GM18502 (cell line): Measurements from ENCODE around the gene RPL18A.

Source experiments
- ATAC-seq: cut with Tn5 transposase; IDR thresholded peaks from one replicate; pipeline ENCODE4 v1.9.1; 2021; ENCODE audit warnings: mild to moderate bottlenecking; ENCODE audit not compliant: unreplicated experiment, poor library complexity

The RPL18A gene

DNA sequence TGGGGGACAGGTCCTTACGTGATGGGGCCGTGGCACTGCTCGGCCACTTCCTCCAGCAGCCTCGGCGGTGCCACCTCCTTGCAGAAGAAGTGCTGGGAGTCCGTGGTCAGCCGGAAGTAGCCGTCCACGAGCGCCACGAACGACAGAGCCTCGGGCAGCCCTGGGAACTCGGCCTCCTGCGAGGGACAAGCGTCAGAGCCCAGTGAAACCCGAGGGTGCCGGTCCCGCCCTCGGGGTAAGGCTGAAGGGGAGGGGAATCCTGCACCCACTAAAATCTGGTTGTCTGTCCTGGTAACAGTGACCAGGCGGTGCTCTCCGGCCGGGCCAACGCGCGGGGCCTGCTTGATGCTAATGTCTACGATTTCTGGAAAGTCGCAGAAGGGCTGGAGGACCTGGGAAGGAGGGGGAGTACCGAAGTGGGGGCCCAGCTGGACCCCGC, 18.3 kb upstream of the RPL18A start:
- no peak for ATAC-seq

DNA sequence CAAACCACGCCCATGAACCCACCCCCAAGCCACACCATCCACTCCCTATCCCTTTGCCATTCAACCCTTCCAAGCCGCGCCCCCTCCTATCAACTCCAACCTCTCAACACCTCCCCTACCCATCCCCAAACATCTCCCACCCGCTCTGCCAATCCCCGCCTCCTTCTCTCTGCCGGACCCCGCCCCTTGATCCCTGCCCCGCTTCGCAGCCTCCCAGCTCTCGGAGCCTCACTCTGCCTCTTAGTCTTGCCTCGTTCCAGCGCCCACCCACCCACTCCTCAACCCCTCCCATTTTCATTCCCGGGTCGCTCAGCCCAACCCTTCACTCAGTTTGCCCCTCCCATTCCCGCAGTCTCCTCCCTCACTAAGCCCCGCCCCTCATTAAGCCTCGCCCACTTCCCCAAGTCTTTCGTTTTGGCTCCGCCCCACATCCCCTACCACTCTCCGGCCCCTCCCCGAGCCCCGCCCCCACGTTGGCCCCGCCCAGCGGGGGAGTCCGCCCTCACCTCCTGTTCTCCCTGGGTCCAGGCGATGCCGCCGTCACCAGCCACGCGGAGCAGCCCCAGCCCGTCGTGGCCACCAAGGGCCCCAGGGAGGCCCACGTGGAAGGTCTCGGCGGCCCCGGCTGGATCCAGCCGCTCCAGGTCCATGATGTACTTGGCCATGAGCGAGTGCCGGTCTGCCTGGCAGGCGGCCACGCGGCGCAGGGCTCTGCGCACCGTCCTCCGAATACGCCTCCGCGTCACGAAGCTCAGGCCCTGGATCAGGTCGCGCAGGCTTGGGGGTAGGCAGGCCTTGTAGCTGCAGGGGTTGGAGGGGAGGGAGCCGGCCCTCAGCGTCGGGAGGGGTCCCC, 17.7 kb upstream of the RPL18A start:
- ATAC-seq: no peak

DNA sequence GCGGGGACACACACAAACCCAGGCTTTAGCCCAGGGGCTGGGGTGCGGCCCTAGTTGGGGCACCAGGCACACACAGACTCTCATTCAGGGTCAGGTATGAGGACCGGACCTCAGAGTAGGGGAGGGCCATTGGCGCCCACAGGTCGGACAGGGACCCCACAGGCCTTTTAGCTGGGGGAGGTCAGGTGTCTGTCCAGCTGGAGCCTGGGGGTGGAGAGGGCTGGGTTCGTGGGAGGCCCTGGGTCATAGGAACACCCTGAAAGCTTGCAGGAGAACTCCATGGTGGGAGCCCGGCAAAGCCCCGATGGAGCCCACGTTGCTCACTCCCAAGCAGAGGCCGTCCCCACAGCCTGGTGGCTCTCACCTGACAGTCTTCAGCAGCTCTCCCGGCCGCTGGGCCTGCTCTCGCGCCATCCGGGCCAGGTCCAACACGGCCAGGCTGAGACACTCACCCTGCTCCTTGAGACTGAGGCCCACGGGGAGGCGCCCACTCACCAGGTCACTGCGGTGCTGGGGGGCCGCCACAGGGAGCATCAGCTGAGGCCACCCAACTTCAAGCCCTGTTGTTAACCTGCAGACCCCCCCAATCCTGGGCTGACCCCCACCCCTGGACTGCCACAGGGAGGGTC, 16.9 kb upstream of the RPL18A start:
- no peak for ATAC-seq

DNA sequence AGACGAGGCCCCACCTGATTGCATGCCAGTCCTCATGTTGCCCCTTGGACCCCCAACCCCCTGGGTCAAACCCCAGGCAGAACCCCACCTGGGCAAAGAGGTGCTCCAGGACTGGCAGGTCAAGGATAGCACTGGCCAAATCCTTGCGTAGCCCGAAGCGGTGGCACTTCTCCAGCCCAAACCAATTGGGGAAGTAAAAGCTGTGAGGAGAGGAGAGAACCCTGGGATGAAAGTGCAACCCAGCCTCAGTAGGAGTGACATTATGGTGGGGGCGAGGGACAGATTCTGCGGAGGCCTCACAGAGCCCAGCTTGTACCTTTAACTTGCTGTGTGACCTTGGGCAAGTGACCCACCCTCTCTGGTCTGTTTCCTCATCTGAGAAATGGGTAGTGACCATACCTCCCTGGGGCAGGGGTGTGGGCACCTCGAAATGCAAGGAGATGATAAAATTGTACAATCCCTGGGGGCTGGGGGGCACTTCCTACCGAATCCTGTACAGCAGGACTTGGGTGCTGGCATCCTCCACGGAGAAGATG, 16.4 kb upstream of the RPL18A start:
- ATAC-seq: no peak

DNA sequence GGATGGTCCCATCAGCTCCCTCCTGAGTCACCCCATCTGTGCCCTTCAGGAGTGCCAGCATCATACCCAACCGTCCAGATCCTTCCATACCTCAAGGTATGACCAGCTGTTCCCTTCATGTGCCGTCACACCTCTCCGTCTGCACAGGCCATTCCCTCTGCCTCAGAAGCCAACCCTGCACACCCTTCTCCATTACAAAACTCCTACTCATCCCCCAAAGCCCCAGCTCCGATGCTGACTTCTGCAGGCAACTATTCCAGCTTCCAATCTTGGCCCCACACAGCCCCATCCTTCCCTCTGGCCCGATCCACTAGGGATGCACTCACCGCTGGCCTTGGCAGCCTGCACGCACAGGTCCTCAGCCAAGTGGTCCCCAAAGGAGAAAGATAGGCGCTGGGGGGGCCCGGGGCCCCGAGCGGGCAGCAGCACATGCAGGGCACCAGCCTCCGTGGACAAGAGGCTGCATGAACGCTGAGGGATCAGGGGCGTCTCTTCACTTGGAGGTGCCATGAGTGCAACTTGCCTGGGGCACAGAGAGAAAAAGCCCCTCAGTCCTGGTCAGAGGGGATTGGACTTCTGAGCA, 15.7 kb upstream of the RPL18A start:
- no peak for ATAC-seq

DNA sequence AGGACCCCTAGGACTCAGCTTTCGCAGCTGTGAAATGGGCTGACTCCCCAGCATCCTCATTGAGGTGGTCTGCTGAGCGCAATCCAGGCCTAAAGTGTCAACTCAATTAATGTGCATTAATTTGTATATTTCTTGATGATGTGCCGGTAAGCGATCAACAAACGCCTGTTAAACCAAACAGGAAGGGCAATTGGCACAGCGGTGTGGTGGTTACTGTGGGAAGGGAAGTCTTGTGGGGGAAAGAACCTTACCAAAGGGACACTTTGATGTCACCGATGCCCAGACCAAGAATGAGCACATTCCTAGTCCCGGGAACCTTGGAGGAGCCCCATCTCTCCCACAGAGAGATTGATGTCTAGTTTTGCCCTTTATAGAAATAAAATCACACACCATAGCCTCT, 13.6 kb upstream of the RPL18A start:
- ATAC-seq: no peak

DNA sequence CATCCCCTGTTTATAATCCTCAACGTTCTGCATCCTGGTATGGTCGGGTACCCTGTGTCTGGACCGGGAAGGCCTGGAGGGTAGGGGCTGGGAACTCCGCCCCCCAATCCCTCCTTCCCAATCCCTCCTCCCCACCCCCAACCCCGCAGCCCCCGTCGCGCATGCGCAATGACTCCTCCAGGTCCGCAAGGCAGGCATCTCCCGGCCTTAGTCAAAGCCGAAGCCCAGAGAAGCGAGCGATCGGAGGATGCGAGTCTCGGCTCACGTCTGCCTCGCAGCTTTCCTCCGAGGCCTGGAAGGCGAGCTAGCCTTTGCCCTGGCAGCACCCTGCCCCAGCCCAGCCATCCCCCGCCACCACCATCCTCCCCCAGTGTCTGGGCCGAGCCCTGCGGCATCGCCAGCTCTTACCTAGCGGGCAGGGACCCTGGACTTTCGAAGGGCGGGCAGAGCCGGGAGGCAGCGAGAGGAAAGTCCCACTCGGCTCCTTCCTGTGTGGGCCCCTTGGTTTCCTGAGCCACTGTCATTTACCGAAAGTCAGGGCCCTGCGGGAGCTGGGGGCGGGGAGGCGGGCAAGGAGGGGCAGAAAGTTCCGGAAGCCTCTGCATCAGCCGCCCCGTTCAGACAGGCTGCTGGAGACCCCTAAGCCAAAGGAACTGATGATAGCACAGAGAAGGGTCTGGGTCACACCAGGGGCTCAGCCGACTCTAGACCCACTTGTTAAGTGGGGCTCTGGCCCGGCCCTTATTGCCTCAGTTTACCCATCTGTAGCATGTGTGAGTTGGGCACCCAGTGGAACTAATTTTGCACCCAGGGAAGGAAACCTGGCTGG, 12.0 kb upstream of the RPL18A start, which contains the start of gene JAK3:
TSS of gene JAK3 (minus strand) at position 445 of the 829 bp plus-strand sequence. CDS start 3,565 bp downstream, outside the sequence.
- ATAC-seq: peak; percentile 55

DNA sequence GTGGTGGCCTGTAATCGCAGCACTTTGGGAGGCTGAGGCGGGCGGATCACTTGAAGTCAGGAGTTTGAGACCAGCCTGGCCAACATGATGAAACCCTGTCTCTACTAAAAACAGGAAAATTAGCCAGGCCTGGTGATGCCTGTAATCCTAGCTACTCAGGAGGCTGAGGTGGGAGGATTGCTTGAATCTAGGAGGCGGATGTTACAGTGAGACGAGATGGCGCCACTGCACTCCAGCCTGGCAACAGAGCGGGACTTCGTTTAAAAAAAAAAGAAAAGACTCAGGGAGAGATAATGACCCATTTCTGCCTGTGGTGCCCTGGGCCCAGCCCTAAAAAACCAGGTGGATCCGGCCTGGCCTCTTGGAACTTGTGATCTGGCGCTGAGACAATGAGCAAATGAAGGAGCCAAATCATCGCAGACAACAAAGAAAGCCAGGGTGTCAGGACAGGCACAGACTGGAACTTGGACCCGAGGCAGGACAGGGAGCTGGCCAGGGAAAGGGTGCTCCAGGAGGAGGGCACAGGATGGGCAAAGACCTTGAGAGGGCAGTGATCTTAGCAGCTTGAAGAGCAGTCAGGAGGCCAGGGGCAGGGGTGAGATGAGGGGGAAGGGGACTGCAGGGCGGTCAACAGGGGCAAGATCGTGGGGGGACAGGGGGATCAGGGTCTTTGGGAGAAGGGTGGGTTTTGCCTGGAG, 11.0 kb upstream of the RPL18A start:
- ATAC-seq: no peak

DNA sequence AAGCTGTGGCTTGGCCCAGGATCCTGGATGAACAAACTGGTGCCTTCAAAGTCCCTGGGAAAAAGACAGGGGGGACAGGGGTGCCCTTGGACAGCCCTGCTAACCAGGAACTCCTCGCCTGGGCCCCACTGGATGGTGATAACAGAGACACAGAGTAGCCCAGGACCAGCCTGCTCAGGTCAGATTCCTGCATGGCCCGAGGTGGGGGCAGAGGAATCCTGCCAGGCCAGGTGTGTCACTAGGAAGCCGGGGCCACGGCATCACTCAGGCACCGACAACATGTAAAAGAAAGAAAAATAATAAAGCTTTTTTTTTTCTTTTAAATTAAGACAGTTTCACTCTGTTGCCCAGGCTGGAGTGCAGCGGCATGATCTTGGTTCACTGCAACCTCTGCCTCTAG, 5.6 kb upstream of the RPL18A start:
- no peak for ATAC-seq

DNA sequence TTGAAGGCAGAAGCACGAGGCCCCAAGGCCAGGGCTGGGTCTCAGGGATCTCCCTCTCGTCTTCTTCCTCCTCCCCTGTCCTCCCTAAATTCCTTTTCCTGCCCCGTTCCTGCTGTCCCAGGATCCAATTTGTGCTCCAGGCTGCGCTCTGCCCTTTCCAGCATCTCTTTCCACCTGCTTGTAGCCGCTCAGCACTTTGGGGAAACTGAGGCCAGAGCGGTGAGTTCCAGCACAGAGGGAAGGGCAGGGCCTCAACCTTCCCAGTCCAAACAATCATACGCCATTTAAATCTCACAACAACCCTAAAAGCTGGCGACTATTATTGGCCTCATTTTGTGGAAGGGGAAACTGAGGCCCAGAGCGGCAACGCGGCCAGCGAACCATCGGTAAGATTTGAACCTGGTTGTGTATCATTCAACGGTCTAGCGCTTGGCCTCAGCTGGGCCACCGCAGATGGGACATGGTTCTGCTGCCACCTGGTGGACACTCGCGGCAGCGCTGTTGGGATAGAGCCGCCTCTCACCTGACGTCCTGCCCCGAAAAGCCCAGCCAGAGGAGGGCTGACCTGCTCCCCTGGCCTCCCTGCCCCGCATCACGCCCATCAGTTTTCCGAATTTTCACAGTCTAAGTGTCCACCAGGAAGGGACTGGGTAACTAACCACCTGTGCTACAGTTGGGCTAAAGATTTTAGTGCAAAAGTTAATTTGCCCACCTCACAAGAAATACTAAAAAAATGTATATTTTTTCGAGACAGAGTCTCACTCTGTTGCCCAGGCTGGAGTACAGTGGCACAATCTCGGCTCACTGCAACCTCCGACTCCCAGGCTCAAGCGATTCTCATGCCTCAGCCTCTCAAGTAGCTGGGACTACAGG, 4.2 kb upstream of the RPL18A start:
- no peak for ATAC-seq

DNA sequence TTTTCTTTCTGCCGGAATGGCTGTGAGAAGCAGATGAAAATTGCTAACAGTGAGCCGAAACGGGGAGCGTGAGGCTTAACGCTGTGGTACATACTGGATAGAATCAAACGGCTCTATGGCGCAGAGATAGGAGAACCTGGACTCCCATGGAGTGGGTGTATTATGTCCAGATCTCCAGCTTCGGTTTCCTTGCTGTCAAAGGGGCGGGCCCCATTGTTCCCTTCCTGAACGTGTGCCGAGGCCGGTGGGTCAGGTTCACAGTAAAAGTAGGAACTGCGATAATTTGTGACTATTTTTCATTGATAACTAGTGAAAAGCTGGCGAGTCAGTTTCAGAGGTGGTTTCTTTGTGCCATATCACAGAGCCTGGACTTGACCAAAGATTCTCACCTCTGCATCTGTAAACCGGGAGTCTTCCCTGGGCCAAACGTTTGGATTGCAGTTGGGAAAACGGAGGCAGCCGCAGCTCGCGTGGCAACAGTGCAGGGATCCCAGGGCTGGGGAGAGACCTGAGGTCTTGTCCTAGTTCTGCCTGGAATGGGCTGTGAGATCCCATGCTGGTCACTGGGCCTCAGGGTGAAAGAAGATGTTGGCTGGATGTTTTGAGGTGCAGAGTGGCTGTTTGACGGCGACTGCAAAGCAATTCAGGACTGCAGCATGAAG, 752 bp downstream of the RPL18A start:
- no peak for ATAC-seq

DNA sequence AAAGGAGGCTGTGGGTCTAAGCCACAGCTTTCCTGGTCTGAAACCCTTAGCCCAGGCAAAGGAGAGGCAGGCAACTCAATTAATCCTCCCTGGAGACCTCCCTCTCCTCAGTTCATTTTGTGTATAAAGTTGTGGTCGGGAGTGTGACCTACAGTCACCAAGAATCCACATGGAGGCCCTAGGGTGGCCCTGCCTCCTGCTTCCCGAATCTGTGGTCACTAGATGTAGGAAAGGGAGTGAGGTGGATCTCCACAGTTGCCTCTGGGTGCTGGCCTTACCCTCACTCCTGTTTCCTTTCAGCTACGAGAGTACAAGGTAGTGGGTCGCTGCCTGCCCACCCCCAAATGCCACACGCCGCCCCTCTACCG, 1.3 kb downstream of the RPL18A start:
- no peak for ATAC-seq

DNA sequence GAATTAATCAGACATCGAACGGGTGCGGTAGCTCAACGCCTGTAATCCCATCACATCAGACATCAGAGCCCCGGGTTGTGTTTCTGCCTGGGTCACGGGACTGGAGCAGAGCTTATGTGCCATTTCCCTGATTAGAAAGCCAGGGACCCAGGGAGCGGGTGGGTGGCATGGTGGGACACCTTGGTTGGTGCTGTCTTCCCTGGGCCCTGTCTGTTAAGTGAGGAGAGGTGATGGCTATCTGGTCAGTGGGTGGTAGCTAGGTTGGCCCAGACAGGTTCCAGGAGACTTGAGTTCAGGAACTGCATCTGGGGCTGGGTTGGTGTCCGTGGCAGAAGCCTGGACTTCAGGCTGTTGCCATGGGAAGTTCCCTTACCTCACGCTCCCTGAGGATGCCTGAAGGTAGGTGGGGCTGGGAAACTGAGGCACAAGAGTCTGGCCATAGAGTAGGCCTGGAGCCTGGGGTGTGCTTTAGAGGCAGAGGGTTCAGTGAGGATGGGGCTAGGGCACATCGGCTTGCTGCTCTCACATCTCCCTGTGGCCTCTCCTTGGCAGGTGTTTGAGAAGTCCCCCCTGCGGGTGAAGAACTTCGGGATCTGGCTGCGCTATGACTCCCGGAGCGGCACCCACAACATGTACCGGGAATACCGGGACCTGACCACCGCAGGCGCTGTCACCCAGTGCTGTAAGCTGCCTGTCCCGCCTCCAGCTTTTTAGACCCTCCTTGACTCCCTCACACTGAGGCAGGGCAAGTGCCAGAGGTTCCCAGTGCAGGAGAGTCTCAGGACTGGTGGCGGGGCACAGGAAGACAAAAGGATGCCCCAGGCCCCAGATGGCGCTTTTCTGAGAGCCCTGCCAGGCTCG, 2.1 kb downstream of the RPL18A start:
- ATAC-seq: no peak

DNA sequence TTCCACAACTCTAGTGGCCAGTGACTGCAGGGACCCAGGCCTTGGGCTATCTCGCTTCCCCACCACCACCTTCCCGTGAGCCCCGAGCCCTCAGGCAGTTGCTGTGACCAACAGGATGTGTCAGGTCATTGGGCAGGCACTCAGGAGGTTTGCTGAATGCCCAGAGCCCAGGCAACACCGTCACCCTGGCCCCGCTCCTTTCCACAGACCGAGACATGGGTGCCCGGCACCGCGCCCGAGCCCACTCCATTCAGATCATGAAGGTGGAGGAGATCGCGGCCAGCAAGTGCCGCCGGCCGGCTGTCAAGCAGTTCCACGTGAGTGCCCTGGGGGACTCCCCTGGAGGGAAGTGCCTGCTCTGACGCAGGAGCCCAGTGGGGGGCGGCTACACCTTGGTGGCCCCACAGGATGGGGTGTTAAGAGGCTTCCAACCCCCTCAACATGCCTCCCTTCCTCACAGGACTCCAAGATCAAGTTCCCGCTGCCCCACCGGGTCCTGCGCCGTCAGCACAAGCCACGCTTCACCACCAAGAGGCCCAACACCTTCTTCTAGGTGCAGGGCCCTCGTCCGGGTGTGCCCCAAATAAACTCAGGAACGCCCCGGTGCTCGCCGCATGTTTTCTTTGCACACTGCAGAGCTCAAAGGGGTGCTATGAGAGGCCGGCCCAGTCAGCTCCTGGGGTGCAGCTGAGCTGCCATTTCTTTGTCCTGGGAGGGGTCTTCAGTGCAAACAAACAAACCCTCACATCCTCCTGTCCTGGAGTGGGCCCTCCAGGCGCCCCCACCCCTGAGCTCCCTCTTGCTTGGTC, 3.2 kb downstream of the RPL18A start:
- no peak for ATAC-seq

DNA sequence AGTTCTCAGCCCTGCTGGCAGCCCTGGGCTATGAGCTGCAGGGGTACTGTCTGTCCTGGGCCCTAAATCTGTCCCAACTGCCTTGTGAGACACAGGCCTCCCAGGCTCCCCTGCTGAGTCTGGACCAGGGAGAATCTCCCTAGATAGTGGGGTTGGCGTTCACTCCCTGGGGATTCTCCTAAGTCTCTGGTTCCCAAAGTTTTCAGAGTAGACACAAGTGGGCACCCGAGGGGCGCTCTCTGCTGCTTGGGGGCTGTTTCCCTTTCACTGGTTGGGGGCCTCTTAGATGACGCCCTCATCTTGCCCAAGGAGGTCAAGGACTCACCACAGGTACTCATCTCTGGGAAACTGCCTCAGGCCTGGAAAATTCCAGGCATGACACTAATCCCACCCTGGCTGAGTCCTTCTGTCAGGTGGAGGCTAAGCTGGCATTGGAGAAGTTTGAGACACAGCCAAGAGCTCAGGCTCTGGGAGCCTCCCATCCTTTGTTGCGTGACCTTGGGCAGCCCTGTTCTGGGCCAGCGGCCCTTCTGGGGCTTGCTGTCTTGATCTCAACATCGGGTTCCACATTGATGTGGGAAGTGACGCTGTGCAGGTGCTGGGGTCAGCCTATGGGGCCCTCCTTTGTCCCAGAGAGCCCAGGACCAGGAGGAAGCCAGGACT, 3.9 kb downstream of the RPL18A start:
- ATAC-seq: no peak
